ENCODE results near the gene MTUS2.

Gene MTUS2

GRCh38 chr13:28820099-28821051 lies at the start of gene MTUS2:
MTUS2 (plus strand) TSS chr13:28820339.
- no peak for FAIRE-seq

GRCh38 chr13:28778308-28779215 lies 41.6 kb upstream of the MTUS2 start:
- DNase-seq (ENCODE audit: insufficient read length, low spot score) = no peak
- FAIRE-seq = no peak

More at GRCh38 chr13:28820099-28821051, at the start of gene MTUS2:
- no peak for DNase-seq (ENCODE audit: insufficient read length, low spot score)

DNA sequence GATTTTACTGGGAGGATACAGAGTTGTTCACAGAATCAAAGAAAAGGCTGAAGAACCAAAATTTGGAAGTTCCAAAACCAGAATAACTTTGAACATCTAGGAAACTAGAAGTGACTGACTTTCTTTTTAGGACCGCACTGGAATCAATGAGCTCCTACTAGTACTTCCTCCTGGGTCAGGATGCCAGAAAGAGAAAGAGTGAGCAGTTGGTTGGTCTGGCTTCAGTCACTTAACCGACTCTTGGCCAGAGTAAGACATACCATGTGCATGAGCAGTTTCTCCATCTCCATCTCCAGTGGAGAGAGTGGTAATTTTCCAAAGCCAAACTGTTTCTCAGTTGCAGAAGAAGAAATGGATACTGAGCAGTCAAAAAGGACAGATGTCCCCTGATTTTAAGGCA lies 27.1 kb upstream of the MTUS2 start:
- DNase-seq (ENCODE audit: insufficient read length, low spot score) (no peak), FAIRE-seq (no peak)

DNA sequence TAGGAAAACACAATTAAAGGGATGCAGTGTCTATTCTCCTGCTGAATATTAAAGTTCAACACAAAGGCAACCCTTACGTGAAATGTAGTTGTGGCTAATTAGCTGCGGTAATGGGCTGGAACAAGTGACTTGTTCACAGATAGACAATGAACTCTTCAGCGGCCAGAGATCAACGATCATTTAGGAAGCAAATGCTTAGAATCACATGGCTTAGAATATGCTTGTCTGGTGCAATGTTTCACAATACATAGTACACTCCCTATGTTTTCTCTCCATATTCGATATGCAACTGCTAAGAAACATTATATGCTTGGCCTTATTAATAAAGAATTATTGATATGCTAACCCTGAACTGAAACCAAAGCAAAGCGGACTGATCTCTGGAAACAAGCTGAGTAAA lies 25.7 kb upstream of the MTUS2 start:
- DNase-seq (ENCODE audit: insufficient read length, low spot score) = no peak
- FAIRE-seq = no peak

GRCh38 chr13:28796938-28797257 lies 23.2 kb upstream of the MTUS2 start:
- no peak for FAIRE-seq
- no peak for DNase-seq (ENCODE audit: insufficient read length, low spot score)

DNA sequence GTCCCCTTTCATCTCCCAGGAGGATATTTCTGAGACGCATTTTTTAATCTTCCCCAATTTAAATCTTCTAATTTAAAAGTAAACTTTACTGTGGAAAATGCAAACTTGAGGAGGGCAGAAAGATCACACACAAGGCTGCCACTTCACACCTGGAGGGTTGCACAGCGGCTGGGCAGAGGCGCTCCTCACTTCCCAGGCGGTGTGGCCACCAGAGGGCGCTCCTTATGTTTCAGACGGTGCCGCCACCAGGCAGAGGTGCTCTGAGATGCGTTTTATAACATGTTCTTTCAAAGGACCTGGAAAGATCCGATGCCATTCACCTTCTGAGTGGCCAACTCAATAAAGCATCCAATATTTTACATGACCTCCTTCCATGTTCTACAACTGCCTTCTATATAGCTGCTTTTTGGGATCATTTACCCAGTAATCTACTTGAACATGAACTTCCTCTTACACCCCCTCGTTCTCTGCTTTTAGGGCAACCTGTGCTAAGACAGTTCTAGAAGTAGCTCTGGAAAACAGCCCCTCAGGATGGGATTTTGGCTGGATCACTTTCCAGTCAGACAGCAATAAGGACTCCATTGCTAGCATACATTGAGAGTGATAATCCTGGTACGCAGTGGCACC lies 14.8 kb upstream of the MTUS2 start:
- no peak for DNase-seq (ENCODE audit: insufficient read length, low spot score)
- FAIRE-seq = no peak

DNA sequence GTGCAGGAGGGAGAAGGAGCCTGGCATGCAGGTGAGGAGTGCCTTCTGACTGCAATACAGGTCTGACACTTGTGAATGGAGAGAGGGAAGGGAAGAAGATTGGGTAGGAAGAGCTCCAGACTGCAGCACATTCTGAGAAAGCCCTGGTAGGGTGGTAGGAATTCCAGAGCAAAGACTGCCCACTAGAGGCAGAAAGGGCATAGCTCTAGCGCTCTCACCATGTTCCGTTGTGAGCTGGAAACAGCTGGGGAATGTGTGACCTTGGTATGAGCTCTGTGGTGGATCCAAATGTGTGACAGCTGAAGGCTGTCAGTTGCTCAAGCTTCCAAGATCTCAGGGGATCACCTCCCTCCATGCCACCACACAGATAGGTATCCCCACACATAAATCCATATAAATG lies 2.9 kb upstream of the MTUS2 start:
- DNase-seq (ENCODE audit: insufficient read length, low spot score) (no peak), FAIRE-seq (no peak)

- DNase-seq (ENCODE audit: insufficient read length, low spot score) = no peak
- FAIRE-seq = no peak
These were observed 951 bp upstream of the MTUS2 start for GRCh38 chr13:28819046-28819730.

DNA sequence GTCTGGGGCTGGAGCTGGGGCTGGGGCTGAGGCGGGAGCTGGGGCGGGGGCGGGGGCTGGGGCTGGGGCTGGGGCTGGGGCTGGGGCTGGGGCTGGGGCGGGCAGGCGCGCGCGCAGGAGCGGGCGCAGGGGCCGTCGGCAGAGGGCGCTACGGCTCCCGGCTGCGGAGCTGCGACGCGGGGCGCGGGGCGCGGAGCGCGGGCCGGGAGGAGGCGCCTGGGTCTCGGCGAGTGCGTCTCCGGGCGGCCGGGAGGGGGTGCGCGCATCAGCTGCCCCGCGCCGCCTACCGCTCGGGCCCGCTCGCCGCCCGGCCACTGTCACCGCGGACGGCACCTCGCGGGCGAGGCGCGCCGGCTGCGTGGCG lies 422 bp upstream of the MTUS2 start:
- FAIRE-seq = no peak

DNA sequence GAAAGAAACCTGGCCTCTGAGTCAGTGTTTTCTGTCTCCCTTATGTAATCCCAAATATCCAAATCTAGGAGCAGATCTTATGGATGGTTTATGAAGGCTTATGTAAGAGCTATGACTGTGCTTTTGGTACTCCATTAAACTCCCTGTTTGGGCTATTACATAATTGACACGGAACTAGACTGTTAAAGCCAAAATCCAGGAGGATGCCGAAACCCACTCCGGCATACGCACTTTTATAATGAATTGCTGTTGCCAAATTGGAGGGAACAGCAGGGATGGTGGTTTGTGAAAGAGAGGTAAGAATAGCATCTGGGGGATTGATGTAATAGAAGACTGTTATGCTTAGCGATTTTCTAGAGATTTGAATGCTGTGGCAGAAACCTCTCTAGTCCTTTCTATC lies 2.0 kb downstream of the MTUS2 start:
- no peak for DNase-seq (ENCODE audit: insufficient read length, low spot score)
- FAIRE-seq = no peak

More for the DNA sequence above, 422 bp upstream of the MTUS2 start:
- DNase-seq (ENCODE audit: insufficient read length, low spot score) = no peak

- no peak for FAIRE-seq
- DNase-seq (ENCODE audit: insufficient read length, low spot score) = no peak
These were observed 2.7 kb downstream of the MTUS2 start for GRCh38 chr13:28822801-28823200.

GRCh38 chr13:28825379-28825778 lies 5.2 kb downstream of the MTUS2 start:
- DNase-seq (ENCODE audit: insufficient read length, low spot score) (no peak), FAIRE-seq (no peak)

- DNase-seq (ENCODE audit: insufficient read length, low spot score) = no peak
- no peak for FAIRE-seq
These were observed 6.2 kb downstream of the MTUS2 start for GRCh38 chr13:28826368-28826767.

GRCh38 chr13:28830580-28830979 lies 10.4 kb downstream of the MTUS2 start:
- FAIRE-seq (no peak), DNase-seq (ENCODE audit: insufficient read length, low spot score) (no peak)

- no peak for FAIRE-seq
- no peak for DNase-seq (ENCODE audit: insufficient read length, low spot score)
These were observed 11.0 kb downstream of the MTUS2 start for GRCh38 chr13:28831117-28831516.

DNA sequence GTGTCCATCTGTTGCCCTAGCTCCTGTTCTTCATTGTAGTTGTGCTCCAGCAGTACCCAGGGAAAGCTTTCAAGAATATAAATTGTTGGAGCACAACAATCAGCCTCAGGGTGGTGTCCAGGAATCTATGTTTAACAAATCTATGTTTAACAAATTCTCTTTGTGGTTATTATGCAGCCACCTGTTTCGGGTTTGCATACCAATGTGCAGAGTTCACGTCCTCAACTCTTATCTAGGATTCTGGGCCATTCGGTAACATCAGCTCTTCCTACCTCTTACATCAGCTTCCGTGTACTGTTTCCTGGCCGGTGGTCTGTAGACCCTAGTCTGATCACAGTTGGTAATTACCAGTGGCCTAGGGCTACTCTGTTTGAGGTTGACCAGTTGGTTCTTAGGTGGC lies 17.0 kb downstream of the MTUS2 start:
- DNase-seq (ENCODE audit: insufficient read length, low spot score) = no peak
- no peak for FAIRE-seq

GRCh38 chr13:28843639-28844038 lies 23.5 kb downstream of the MTUS2 start:
- FAIRE-seq (no peak), DNase-seq (ENCODE audit: insufficient read length, low spot score) (no peak)

DNA sequence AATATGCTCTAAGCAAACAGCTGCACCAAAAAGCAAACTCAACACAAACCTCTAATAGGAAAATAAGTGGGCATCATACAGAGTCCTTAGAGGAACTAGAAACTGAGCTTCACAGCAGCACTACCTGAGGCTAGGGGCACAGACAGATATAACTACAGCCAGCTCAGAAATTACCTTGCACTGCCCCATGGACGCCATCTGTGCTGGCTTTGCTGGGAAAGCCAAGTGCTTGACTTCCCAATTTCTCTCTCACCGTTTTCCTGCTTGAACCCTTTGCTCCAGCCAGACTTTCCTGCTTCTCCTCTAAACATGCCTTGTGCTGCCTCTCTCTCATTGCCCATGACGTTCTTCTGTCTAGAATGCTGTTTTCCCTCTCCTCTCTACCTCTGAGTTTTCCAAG lies 29.3 kb downstream of the MTUS2 start:
- DNase-seq (ENCODE audit: insufficient read length, low spot score) (no peak), FAIRE-seq (no peak)

DNA sequence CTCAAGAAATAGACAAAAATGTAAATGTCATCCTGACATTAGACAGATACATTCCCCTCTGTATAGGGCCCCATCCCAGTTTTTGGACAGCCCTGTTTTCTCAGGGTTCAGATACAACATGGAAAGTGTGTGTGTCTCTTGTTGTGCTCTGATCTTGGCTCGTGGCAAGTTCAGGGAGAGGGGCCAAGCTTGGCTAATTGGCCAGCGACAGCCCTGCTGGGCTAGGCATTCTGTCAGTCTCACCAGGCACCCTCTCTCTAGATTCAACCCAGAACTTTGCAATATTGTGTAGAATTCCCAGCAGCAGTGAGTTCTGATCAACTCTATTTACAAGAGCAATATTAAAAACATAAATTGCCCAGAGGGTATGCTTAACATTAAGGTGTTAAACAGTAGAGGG lies 30.1 kb downstream of the MTUS2 start:
- DNase-seq (ENCODE audit: insufficient read length, low spot score) = no peak
- no peak for FAIRE-seq

GRCh38 chr13:28851422-28851821 lies 31.3 kb downstream of the MTUS2 start:
- FAIRE-seq = no peak
- no peak for DNase-seq (ENCODE audit: insufficient read length, low spot score)

- DNase-seq (ENCODE audit: insufficient read length, low spot score) = no peak
These were observed 34.5 kb downstream of the MTUS2 start for GRCh38 chr13:28854657-28855056.

More at GRCh38 chr13:28854657-28855056, 34.5 kb downstream of the MTUS2 start:
- FAIRE-seq = no peak
